Measurements from ENCODE around the gene EP400.

The EP400 gene

DNA sequence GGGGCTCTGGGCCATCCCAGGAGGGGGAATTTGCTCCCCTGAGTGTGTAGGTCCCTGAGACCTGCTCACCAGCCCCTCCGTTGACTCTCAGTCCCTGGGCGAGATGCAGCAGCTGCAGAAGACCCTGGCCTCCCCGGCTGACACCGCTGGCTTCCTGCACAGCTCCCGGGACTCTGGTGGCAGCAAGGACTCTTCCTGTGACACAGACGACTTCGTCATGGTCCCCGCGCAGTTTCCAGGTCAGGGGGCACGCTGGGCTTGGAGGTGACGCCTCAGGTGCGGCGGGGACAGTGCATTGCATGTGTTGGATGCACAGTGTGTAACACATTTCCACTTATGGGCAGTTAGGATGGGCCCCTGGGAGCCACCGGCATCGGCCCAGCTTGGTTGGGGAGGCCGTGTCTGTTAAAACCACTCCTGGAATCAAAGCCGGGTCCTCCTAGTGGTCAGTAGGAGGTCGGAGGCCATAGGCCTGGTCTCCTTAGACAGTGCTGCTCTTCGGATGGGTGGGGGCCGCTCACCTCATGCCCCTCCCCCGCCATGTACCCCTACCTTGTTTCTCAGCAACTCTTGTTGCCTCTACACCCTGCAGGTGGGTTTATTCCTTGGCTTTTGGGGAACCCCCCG, 37.8 kb upstream of the EP400 start:
- DNase-seq = no peak

- no peak for DNase-seq
Measured at GRCh38 chr12:131912518-131913274, 37.0 kb upstream of the EP400 start.

GRCh38 chr12:131913666-131914065, 36.1 kb upstream of the EP400 start:
- DNase-seq = no peak

DNA sequence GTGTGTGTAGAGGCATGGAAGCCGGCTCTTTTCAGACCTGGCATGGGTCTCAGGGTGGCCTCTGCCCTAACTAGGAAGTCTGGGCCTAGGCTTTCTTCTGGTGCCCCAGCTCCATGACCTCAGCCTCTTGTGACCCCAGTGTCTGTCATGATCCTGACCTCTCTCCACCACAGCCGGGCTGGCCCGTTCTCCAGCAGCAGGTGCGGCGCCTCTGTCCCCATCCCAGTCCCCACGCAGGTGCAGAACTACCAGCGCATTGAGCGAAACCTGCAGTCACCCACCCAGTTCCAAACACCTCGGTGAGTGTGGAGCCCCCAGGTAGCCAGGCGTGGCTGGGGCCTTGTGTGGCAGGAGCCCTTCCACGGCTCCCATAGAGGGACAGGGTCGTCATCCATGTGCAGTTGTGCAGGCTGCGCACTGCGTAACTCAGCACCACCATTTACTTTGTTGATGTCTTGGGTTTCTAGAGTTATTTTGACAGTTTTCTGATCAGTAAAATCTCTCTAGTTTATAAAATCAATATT, 35.5 kb upstream of the EP400 start:
- no peak for DNase-seq

GRCh38 chr12:131915000-131915689, 34.6 kb upstream of the EP400 start:
- no peak for DNase-seq

GRCh38 chr12:131915823-131916222, 33.9 kb upstream of the EP400 start:
- DNase-seq = no peak

- no peak for DNase-seq
Measured at GRCh38 chr12:131916306-131917138, 33.2 kb upstream of the EP400 start.

- DNase-seq = no peak
Measured at GRCh38 chr12:131917139-131917710, 32.5 kb upstream of the EP400 start.

DNA sequence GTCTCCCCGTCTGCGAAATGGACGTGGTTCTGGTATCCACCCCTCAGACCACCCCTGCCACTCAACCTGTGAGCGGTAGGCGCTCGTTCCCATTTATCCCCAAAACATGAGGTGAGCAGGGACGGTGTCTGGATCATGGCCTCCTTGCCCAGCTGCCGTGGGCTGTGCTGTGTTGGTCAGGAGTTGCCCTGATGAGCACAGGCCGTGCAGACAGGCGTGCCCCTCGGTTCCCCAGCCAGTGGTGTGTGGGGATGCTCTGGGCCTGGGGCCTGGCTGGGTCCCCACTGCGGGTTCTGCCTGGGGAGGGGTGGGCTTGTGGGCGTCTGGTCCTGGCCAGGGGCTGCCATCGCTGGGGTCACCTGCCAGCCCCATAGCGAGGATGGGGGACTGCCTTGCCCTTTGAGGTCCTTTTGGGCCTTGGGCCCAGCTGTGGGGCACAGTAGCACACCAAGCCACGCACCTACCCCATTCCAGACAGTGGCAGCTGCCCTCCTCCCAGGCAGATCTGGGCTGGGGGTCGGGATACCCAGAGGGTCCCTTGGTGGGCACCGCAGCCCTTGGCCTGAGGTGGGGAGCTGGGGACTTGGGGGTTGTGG, 31.9 kb upstream of the EP400 start:
- no peak for DNase-seq

DNA sequence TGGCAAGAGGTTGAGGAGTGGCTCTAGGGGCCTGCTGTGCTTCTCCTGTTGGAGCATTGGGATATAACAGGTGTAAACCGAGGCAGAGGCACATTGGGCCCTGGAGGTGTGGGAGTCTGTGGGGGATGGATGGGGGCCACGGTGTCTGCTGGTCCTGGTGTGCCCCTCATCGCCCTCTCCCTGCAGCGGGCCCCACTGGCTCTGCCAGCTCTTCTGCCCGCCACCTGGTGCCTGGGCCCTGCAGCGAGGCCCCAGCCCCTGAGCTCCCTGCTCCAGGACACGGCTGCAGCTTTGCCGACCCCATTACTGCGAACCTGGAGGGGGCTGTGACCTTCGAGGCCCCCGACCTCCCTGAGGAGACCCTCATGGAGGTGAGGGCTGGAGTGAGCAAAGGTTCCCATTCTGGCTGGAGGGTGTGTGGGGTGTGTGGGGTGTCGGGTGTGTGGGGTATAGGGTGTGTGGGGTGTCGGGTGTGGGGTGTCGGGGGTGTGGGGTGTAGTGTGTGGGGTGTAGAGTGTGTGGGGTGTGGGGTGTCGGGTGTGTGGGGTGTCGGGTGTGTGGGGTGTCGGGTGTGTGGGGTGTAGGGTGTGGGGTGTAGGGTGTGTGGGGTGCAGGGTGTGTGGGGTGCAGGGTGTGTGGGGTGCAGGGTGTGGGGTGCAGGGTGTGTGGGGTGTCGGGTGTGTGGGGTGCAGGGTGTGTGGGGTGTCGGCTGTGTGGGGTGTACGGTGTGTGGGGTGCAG, 31.3 kb upstream of the EP400 start:
- DNase-seq = no peak

GRCh38 chr12:131919051-131919347, 30.7 kb upstream of the EP400 start:
- DNase-seq = no peak

DNA sequence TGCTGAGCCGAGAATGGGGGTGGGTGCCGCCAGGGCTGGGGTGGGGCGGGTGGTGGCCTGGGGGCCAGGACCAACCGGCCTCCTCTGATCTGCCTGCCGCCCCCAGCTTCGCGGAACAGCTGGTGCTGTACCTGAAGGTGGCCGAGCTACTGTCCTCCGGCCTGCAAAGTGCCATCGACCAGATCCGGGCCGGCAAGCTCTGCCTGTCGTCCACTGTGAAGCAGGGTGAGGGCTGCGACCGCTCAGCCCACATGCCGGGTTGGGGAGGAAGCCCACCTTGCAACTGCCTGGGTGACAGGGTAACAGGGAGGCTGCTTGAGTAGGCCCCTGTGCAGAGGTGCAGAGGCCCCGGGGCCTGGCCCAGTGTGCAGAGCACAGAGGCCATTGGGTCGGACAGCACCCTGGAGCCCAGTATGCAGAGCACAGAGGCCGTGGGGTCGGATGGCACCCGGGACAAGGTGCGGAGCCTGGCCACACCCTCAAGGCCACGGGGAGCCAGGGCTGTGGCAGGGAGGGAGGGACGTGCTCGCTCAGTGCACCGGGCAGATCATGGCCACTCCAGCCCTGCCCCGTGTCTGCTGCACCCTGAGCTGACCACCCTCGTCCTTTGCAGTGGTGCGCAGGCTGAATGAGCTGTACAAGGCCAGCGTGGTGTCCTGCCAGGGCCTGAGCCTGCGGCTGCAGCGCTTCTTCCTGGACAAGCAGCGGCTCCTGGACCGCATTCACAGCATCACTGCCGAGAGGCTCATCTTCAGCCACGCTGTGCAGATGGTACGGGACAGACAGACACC, 30.2 kb upstream of the EP400 start:
- DNase-seq = no peak

- DNase-seq = no peak
Measured at GRCh38 chr12:131920157-131920508, 29.6 kb upstream of the EP400 start.

DNA sequence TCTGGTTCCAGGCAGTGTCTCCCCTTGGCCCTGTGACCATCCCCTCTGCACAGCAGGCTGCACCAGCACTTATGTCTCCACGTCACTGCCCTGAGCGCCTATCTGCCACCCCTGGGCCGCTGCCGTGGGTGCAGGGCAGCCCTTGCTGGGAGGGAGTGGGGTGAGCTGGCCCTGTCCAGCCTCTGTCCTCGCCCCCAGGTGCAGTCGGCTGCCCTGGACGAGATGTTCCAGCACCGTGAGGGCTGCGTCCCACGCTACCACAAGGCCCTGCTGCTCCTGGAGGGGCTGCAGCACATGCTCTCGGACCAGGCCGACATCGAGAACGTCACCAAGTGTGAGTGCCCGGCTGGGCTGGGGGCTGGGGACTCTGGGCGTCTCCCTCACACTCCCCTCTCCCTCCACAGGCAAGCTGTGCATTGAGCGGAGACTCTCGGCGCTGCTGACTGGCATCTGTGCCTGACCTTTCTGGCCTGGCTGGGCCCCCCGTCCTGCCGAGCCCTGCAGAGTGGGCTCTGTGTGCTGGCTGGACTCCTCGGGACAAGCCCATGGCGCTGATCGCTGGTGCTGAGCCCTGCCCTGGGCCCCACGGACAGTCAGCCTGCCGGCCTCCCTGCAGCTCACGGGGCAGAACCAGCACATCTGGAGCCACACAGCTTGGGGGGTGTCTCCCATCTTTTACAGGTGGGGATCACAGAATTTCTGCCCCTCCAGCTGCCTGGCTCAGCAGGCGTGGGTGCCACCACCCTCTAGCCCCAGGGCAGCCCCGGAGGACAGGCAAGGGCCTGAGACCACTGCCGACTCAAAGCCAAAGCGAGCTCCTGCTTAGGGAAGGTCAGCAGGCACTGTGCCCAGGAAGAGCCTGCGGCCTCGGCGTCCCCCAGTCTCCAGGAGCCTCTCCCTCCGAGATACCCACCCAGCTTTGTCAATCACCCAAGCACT, 28.6 kb upstream of the EP400 start:
- no peak for DNase-seq

DNA sequence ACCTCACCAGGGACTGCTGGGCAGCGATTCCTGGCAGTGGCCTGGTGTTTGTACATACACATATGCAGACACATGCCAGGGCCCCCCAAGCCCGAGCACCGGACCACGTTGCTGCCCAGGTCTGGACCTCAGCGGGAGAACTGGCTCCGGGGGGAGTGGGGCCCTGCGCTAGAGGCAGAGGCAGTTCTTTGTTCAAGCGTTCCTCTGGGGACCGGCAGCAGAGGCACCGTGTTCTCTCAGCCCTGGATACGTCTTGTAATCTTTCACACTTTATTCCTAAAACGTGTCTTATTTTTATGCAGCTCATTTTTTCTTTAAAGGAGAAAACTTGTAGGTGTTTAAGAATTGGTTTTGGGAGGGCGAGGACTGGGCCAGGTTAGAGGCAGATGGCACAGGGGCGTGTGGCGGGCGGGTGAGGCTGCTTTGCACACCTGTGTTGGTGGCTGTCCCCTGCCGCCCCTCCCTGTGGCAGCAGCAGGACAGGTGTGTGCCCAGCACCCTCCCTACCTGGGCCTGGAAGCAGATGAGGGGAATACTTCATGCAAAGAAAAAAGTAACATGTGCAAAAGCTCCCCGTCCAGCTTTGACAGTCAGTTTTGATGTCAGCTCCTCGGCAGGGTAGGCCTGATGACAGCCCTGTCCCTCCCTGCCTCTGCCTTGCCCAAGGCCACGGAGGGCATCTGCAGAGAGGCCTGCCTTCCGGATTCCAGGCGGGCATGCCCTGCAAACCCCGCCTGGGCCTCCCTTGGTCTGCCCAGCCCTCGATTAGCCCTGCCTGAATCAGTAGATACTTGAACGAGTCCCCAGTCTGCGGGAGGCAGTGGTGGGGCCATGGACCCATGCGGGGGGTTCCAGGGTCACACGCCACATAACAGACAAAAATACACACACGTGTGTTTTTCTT, 27.6 kb upstream of the EP400 start:
- DNase-seq = no peak

DNA sequence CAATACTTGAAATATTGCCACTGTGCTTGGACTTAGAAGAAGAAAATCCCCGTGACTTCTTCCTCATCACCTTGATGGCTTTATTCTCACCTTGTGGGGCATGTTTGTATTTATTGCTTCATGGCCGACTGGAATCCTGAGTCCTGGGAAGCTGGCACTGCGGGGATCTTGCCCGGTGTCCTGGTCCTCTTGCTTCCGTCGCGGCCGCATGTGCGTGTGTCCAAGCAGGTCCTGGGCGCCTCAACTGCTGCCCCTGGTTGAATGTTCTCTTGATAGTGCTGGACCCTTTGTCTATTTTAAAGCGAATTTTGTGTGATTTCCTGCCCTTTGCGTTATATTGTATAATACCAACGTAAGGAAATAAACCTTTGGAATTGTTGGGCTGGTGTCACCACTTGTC, 27.0 kb upstream of the EP400 start:
- no peak for DNase-seq

DNA sequence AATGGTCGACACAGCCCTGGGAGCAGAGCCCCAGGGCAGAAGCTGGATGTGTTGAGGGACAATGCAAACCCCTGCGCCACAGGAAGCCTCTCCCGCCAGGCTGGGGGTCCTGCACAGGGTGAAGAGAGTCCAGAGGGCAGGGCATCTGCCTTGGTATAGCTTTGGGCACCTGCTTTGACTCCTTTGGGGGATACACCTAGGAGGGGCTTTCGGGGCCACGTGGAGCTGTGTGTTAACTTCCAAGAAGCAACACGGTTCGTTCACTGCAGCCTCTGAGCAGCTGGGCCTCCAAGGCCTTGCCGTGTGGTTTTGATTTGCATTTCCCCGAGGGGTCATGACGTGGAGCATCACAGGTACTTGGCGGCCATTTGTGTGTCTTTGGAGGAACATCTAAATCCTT, 26.5 kb upstream of the EP400 start:
- DNase-seq = no peak
